T follicular helper cell (primary cell): ENCODE results near the gene TMEM164.
A peak's percentile ranks its signal among the peaks of the same experiment; 100 is the strongest.

Experiments
- DNase-seq: peaks from one replicate; pipeline ENCODE4 v3.0.0-alpha.2; 2020; ENCODE audit warnings: low read depth

Gene TMEM164

DNA sequence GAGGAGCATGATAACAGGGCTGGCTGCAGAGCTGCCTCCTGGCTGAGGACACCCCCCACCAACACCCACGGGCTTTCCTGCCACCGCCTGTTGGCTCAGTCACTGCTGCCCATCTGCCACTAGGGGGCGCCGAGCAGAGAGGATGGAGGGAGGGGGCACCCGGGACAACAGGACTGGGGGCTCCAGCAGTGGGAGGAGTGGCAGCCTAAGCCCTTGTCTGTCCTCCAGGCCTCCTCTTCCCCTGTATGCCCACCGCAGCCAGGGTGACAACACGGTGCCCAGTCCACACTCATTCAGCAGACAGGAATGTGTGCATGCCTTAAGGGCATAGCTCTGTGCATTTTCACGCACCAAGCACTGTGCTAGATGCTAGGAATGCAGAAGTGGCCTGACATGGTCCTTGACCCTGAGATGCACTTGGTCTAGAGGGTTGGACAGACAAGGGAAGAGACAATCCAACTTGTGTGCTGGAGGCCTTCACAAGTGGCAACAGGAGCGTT is 165.1 kb downstream of the TMEM164 start:
- DNase-seq, result peak; percentile 30

GRCh38 chrX:110168585-110168984 is 165.7 kb downstream of the TMEM164 start:
- no peak for DNase-seq

DNA sequence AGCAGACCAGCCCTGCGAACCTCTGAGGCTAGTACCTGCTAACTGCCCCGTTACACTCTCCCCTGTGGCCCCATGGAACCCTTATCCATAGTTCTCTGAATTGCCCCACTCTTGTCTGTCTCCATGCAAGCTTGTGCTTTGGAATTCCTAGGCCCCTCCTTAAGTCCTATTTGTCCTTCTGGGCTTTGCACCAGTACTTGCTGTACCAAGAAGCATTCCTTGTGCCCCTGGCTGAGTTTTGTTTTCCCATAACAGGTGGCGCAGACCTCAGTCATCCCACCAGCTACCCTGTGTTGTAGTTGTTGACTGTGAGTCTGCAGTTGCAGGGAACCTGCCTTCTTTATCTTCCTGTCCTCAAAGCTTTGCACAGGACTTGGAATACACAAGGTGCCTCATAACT is 167.1 kb downstream of the TMEM164 start:
- DNase-seq, result no peak

GRCh38 chrX:110171442-110171841 is 168.5 kb downstream of the TMEM164 start:
- no peak for DNase-seq

- DNase-seq, result no peak
These were observed 169.3 kb downstream of the TMEM164 start for GRCh38 chrX:110172215-110172614.

DNA sequence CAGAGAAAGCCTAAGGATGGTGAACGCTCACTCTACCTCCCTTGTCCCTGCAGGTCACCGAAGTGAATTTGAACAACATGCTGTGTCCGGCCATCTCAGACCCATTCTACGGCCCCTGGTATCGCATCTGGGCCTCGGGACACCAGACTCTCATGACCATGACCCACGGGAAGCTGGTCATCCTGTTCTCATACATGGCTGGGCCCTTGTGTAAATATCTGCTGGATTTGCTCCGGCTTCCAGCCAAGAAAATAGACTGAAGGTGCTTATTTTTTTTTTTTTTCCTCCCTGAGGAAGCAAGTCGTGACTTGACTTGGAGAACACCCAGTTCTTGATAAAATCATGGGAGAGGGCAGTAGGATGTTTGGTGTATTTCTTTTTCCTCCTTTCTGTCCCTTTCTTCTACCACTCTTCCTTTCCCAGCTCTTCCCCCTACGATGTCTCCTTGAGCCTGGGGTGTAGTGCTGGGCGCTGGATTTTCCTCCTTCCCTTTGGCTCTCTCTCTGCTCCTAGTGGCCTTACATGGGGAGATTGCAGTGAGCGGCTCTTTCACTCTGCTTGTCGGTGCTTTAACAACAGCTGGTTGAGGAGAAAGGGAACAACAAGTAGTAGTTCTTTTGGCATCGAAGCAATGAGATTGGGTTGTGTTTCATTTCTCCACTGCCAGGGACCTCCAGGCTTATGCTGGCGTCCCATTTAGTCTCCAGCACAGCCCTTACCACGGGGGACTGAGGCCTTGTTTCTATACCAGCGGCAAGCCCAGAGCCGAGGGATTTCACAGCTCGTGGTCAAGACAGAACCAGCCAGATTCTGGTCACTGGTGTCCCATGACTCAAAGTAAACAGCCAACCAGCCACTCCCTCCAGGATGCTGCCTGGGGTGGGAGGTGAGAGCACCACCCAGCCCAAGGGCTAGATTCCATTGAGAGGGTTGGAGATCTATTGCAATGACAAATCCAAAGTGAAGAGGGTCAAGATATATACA is 170.6 kb downstream of the TMEM164 start:
- DNase-seq, result no peak

GRCh38 chrX:110175146-110175545 is 172.2 kb downstream of the TMEM164 start:
- DNase-seq, result no peak

DNA sequence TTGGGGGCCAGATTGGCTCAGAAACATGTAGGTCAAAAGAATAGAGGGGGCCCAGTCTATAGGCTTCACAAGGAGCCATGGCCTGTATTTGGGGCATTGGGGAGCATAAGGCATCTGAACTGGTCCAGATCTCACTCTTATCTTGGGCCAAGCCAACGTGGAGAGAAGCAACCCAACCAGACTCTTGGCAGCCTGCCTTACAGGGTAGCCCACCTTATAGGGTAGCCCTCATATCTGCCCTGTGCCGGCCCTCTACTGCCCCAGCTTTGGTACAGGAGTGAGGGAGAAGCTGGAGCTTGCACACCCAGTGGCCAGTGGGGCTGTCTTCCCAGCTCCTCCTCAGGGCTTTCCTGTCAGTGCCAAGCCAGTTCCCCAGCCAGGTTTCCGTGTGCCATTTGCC is 172.8 kb downstream of the TMEM164 start:
- DNase-seq, result no peak

GRCh38 chrX:110178179-110178865 is 175.4 kb downstream of the TMEM164 start:
- DNase-seq, result no peak

- no peak for DNase-seq
These were observed 177.4 kb downstream of the TMEM164 start for GRCh38 chrX:110180176-110180927.

- DNase-seq, result no peak
These were observed 178.0 kb downstream of the TMEM164 start for GRCh38 chrX:110180928-110181310.

DNA sequence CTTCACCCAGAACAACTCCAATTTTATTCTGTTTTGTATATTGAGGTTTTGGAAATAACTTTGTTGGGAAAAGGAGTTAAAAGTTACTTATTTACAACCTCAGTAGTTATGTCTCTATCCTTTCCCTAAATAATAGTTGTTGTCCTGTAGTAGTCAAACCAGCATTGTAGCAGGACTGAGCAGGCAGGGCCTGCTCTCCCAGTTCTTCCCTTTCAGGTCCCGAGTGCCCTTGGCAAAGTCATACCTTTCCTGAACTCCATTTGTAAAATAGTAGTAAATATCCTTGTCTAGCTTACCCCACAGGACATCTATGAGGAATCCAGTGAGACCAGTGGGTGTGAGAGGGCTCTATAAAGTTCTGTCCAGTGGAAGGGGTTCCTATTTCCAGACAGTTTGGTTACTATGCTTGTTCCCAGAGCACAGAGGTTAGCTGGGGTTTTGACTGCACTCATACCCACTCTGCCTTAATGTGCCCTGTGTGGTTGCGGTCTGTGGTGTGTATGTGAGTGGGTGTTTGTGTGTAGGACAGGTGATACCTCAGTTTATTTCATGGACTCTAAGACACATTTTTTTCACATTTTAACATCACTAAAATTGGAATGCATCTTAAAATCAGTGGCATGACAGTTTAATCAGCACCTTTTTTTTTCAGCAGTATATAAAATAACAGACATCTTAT is 178.7 kb downstream of the TMEM164 start:
- no peak for DNase-seq

DNA sequence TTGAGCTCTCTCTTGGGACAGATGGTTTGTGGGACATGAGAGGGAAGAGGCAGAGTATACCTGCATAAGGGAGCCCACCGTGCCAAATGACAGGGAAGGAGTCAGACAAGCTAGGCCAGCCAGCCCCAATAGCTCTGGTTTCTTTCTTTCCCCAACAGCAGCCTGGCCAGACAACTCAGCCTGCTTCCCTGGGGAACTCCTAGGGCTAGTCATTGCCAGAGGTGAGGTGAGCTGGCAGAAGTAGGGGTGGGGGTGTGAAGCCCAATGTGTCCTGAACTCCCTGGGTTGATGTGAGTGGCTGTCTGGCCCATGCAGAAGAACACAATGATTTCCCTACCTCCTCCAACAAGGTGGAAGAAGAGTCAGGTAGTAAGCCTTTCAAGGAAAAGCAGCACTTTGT is 179.4 kb downstream of the TMEM164 start:
- no peak for DNase-seq

- DNase-seq, result no peak
These were observed 180.0 kb downstream of the TMEM164 start for GRCh38 chrX:110182865-110183264.

GRCh38 chrX:110183314-110183713 is 180.4 kb downstream of the TMEM164 start:
- DNase-seq, result no peak

DNA sequence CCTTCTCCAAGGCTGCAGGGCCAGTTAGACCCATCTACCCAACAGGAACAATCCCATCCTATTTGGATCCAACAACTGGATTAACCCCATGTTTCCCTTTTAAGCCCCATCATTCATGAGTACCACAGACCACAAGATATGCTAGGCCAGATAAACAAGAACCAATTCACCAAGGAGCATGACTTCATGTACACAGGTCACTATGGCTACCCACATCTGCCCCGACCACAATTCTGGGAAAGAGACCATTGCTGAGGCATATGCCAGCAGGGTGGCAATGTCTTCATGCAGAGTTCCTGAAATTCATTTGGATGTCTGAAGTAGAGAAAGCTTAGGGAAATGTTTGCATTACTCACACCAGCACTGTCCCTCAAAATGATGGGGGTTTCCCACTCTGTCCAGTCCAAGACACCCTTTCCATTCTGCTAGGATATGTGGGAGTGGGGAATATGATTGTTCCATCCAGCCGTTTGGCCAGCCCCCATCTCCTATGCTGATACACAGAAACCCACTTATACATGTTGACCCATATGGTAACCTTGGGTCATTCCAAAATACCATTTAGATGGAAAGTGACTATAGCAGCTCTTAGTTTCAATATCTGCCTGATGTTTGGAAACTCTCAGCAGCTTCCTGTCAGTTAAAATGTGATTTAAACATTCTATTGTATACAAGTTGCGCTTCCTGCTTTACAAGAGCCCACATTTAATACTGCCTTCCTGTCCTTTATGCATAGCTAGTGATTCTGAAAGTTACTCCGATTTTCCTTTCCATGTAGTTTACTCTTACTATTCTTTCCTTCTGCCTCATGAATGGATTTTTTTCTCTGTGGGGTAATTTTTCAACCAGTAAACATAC is 186.0 kb downstream of the TMEM164 start:
- DNase-seq, result no peak

DNA sequence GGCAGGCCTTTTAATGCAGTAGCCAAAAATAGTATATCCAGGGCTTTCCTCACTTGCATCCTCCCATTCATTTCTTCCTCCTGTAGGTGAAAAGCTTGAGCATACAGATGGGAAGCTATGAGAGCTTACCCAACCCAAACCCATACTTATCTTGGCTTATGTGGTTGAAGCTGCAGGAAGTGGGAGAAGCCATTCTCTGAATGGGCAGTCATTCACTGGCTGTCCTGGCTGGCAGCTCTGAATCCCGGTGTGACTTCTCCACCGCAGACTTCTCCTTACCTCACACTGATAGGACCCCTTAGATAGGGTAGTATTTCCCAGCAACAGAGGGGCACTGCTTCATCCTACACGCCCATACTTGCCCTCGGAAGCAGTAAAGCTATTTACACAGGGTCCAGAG is 189.6 kb downstream of the TMEM164 start:
- DNase-seq, result no peak

DNA sequence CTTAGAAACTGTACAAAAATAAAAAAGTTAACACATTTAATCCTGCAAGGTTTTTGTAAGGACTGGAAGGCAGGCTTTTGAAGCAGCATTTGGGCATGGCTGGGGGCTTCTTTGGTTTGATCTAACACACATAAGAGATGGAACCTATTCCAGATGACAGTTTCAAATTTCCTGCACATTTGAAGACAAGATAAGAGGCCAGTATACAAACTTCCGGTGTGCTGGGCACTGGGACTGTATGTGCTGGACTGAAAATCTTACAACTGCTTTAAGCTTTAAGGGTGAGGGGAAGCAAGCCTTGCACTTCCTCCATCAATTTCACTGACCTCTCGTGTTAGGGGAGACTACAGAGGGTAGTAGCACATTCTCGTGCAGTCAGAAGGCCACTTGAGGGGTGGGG is 192.1 kb downstream of the TMEM164 start:
- no peak for DNase-seq

DNA sequence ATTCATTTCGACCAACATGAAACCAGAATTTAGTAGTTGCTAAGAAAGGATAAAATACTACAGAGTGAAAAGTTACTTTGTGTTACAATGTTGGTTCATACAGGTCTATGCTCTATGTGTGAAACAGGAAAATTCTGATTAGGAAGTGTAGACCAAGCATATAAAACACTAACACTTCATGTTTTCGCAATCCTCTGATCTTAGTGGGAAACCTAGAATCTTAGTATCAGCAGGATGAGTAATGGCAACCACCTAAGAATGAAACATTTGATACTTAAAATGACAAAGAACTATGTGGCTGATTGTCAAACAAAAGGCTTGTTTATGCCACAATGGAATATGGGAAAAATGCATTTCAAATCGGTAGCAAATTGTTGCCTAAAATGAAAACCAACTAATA is 198.9 kb downstream of the TMEM164 start:
- no peak for DNase-seq

- no peak for DNase-seq
These were observed 202.1 kb downstream of the TMEM164 start for GRCh38 chrX:110204986-110205385.

DNA sequence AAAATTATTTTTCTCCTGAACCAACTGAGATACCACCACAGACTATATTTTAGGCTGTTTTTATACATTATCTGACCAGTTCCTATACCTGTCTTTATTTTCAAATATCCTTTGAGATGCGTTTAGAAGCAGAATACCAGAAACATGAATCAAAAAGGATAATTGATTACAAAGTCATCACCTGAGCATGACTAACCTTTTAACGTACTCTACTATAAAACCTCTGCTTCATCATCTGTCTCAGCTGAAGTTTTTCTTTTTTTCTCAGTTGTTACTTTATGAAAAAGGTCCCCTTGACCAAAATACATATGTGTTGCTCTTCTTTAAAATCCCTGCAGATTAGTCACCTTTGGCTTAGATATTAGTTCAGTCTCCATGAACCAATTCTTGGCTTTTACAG is 205.2 kb downstream of the TMEM164 start:
- no peak for DNase-seq
